Thoracic aorta (tissue), 2 donors: ENCODE data around the gene PATZ1. TPM values are rescaled to one million over a fixed set of nuclear protein-coding genes. Genes with fewer than 3 reads are reported as not detected.

Experiments
- ATAC-seq: fragments of 150-250 bp; one replicate; pipeline ENCODE4 v1.8.0; 2017; ENCODE audit warnings: low read depth; ENCODE audit not compliant: insufficient number of reproducible peaks, low FRiP score
- DNase-seq: peaks from one replicate; pipeline ENCODE4 v3.0.0-alpha.2; 2020; ENCODE audit warnings: low spot score
- H3K27ac ChIP-seq, 2 donors: fragments of 200-600 bp; sonication (generic); 1 replicate in 1 of 2; 2 replicates in 1 of 2; pipeline ENCODE4 v1.5.1; 2016; ENCODE audit warnings: mild to moderate bottlenecking in 2 of 2, moderate library complexity in 2 of 2
- H3K27me3 ChIP-seq: fragments of 200-600 bp; sonication (generic); replicated peaks from 2 replicates; pipeline ENCODE4 v1.6.0; 2016; ENCODE audit warnings: mild to moderate bottlenecking; ENCODE audit not compliant: insufficient read depth
- H3K36me3 ChIP-seq: fragments of 200-600 bp; sonication (generic); one replicate; pipeline ENCODE4 v1.5.1; 2016
- H3K4me1 ChIP-seq, 2 donors: fragments of 200-600 bp; sonication (generic); 1 replicate in 1 of 2; 2 replicates in 1 of 2; pipeline versions ENCODE4 v1.5.1 to v1.6.0; 2016; ENCODE audit warnings: low read depth in 2 of 2, mild to moderate bottlenecking in 1 of 2; ENCODE audit not compliant: control insufficient read depth in 1 of 2
- H3K4me3 ChIP-seq: fragments of 200-600 bp; sonication (generic); 2 replicates; pipeline ENCODE4 v1.5.1; 2016; ENCODE audit warnings: mild to moderate bottlenecking
- H3K9me3 ChIP-seq: fragments of 200-600 bp; sonication (generic); 2 replicates; pipeline ENCODE4 v1.5.1; 2016
- CTCF ChIP-seq: fragments of 200-600 bp; sonication (generic); IDR thresholded peaks from one replicate; pipeline ENCODE4 v1.5.1; 2019; ENCODE audit warnings: antibody characterized with exemption
- total RNA-seq, 2 donors: library from RNA; depleted of rRNA; stranded (reverse); fragments of >200 nt; gene quantifications; one replicate each; pipeline versions ENCODE4 v1.1.0 to v1.2.3, GENCODE V29; 2016

The PATZ1 gene
- total RNA-seq, 2 donors from 2014 or later: 14.6 to 15.2 TPM

GRCh38 chr22:31300896-31301295 lies 45.2 kb downstream of the PATZ1 start:
- H3K36me3 ChIP-seq: no peaks in the 10 kb centered on the region
- no peaks in the 10 kb centered on the region for H3K9me3 ChIP-seq
- H3K27ac ChIP-seq: no peak overlapping the region
- no peak for DNase-seq
- H3K27me3 ChIP-seq: no peaks in the 10 kb centered on the region
- no peak for TF ChIP-seq CTCF
- no peak overlapping the region for H3K4me3 ChIP-seq
- no peak for ATAC-seq
- peaks cover 14% of the 10 kb centered on the region in 2 donors for H3K4me1 ChIP-seq

GRCh38 chr22:31295831-31296657 lies 50.1 kb downstream of the PATZ1 start:
- Histone ChIP-seq H3K4me3 (peak overlapping the region; percentile 15), H3K4me1 (peaks cover 34 to 41% of the 10 kb centered on the region in 2 donors), H3K27me3 (no peaks in the 10 kb centered on the region), H3K9me3 (no peaks in the 10 kb centered on the region), H3K36me3 (no peaks in the 10 kb centered on the region), H3K27ac (peak overlapping the region; percentile 12 to 72)
- no peak for ATAC-seq
- DNase-seq: no peak
- no peak for TF ChIP-seq CTCF

- no peaks in the 10 kb centered on the region for H3K36me3 ChIP-seq
- peaks cover 34 to 41% of the 10 kb centered on the region in 2 donors for H3K4me1 ChIP-seq
- DNase-seq: no peak
- no peaks in the 10 kb centered on the region for H3K9me3 ChIP-seq
- ATAC-seq: no peak
- no peak overlapping the region for H3K4me3 ChIP-seq
- peak overlapping the region; percentile 12 to 72 for H3K27ac ChIP-seq
- H3K27me3 ChIP-seq: no peaks in the 10 kb centered on the region
- TF ChIP-seq CTCF: no peak
Measured at GRCh38 chr22:31295360-31295759, 50.8 kb downstream of the PATZ1 start.

GRCh38 chr22:31292236-31292989 lies 53.7 kb downstream of the PATZ1 start, which contains the start of gene PIK3IP1:
Gene PIK3IP1, minus strand, starts transcription at chr22:31292488. Its CDS starts 144 bp downstream, at chr22:31292344.
- ATAC-seq: peak; percentile 23
- Histone ChIP-seq H3K9me3 (no peaks in the 10 kb centered on the region), H3K4me1 (peaks cover 37 to 60% of the 10 kb centered on the region in 2 donors), H3K4me3 (peak within 1 kb of the TSS; percentile 81), H3K36me3 (peaks cover 16% of the 10 kb centered on the region), H3K27me3 (no peaks in the 10 kb centered on the region), H3K27ac (peak within 1 kb of the TSS; percentile 96 to 97)
- DNase-seq: peak; percentile 58
- TF ChIP-seq CTCF: peak; percentile 47
